Measurements from ENCODE around the gene STRAP.
"Not testable (repeated sequence)": the region's sequence is repeated elsewhere in the genome, so short reads cannot be mapped to it uniquely, and the experiment has no call there.

The STRAP gene

DNA sequence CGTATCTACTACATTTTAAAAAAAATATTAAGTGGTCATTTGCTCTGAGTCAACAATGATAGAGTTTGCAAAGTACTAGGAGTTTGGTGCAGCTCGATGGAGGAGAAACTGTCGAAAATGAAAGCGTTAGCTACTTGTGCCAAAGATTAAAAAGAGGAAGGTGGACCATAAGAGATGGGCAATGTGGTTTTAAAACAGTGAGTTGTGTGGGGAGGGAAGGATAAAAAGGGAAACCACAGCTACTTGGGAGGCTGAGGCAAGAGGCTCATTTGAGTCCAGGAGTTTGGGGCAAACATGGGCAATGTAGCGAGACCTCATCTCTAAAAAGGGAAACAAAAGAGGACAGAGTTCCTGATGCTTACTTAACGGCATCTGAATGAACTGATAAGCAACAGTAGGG is 18.2 kb upstream of the STRAP start:
- TF ChIP-seq, protein P1, sequence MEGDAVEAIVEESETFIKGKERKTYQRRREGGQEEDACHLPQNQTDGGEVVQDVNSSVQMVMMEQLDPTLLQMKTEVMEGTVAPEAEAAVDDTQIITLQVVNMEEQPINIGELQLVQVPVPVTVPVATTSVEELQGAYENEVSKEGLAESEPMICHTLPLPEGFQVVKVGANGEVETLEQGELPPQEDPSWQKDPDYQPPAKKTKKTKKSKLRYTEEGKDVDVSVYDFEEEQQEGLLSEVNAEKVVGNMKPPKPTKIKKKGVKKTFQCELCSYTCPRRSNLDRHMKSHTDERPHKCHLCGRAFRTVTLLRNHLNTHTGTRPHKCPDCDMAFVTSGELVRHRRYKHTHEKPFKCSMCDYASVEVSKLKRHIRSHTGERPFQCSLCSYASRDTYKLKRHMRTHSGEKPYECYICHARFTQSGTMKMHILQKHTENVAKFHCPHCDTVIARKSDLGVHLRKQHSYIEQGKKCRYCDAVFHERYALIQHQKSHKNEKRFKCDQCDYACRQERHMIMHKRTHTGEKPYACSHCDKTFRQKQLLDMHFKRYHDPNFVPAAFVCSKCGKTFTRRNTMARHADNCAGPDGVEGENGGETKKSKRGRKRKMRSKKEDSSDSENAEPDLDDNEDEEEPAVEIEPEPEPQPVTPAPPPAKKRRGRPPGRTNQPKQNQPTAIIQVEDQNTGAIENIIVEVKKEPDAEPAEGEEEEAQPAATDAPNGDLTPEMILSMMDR (IDR thresholded peaks at IDR 0.05; ENCODE audit: control insufficient read depth, extremely low read depth, insufficient read depth), result no peak
- no peak for DNase-seq (ENCODE audit: low read depth)

DNA sequence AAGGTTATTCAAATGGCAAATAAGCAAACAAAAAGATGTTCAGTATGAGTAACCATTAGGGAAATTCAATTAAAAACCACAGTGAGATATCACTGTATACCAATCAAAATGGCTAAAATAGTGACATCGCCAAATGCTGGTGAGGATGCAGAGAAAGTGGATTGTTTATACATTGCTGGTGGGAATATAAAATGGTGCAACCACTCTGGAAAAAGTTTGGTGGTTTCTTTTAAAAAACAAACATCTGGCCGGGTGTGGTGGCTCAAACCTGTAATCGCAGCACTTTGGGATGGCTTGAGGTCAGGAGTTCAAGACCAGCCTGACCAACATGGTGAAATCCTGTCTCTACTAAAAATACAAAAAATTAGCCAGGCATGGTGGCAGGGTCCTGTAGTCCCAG is 14.0 kb upstream of the STRAP start:
- TF ChIP-seq, protein P1 (IDR thresholded peaks at IDR 0.05; ENCODE audit: control insufficient read depth, extremely low read depth, insufficient read depth), result no peak
- no peak for DNase-seq (ENCODE audit: low read depth)
- H3K4me3 ChIP-seq (ENCODE audit: low read depth, low read length), result no peak overlapping the region

More for the DNA sequence above, 18.2 kb upstream of the STRAP start:
- no peak overlapping the region for H3K4me3 ChIP-seq (ENCODE audit: low read depth, low read length)

DNA sequence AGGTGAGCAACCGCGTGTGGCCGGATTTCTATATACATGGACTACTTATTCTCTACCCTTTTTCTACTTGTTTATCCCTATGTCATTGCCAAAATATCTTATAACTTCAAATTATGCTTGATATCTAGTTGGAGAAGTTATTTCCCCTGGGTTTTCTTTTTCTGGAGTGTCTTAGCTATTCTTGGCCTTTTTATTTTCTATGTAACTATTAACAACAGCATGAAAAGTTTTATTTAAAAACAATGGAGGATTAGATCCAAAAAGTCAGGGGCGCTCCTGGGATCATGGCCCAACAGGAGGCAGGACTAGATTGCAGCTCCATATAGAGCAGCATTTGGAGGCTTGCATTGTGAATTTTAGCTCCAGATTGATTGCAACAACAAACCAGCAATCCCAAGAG is 8.6 kb upstream of the STRAP start:
- TF ChIP-seq, protein P1 (IDR thresholded peaks at IDR 0.05; ENCODE audit: control insufficient read depth, extremely low read depth, insufficient read depth), result no peak
- DNase-seq (ENCODE audit: low read depth), result no peak
- no peak overlapping the region for H3K4me3 ChIP-seq (ENCODE audit: low read depth, low read length)

DNA sequence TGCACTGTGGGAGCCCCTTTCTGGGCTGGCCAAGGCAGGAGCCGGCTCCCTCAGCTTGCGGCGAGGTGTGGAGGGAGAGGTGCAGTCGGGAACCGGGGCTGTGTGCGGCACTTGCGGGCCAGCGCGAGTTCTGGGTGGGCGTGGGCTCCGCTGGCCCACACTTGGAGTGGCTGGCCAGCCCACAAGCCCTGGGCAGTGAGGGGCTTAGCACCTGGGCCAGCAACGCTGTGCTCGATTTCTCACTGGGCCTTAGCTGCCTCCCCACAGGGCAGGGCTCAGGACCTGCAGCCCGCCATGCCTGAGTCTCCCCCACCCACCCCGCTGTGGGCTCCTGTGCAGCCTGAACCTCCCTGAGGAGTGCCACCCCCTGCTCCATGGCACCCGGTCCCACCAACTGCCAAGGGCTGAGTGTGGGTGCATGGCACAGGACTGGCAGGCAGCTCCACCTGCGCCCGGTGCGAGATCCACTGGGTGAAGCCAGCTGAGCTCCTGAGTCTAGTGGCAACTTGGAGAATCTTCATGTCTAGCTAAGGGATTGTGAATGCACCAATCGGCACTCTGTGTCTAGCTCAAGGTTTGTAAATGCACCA is 7.5 kb upstream of the STRAP start:
- not testable (repeated sequence) for H3K4me3 ChIP-seq (ENCODE audit: low read depth, low read length); DNase-seq (ENCODE audit: low read depth)

DNA sequence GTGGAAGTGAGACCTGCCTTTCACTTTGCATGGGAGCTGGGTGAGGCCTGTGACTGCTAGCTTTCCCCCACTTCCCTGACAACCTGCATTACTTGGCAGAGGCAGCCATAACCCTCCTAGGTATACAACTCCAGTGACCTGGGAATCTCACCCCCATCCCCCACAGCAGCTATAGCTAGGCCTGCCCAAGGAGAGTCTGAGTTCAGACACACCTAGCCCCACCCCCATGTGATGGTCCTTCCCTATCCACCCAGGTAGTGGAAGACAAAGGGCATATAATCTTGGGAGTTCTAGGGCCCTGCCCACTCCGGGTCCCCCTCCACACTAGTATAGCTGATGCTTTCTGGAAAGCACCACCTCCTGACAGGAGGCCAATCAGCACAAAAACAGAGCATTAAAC is 6.3 kb upstream of the STRAP start:
- TF ChIP-seq, protein P1 (IDR thresholded peaks at IDR 0.05; ENCODE audit: control insufficient read depth, extremely low read depth, insufficient read depth), result no peak
- DNase-seq (ENCODE audit: low read depth), result no peak

DNA sequence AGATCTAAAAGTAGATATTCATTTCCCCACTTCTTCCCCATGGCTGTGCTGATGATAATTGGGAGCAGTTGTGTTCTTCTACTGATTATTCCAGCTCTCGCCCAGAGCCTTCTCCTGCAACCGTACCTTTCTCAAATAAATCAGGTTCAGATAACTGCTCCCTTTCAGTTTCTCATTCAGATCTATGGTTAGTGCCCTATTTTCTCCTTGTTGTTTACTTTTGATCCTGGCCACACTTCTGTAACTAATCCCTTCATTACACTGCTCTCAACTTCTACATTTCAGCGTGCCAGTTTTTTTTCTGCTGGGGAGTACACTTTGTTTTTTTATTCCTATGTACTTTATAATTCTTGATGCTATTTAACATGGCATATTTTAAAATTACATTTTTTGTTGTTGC is 2.8 kb upstream of the STRAP start:
- TF ChIP-seq, protein P1 (IDR thresholded peaks at IDR 0.05; ENCODE audit: control insufficient read depth, extremely low read depth, insufficient read depth), result no peak
- H3K4me3 ChIP-seq (ENCODE audit: low read depth, low read length), result no peak overlapping the region
- no peak for DNase-seq (ENCODE audit: low read depth)

More for the DNA sequence above, 6.3 kb upstream of the STRAP start:
- no peak overlapping the region for H3K4me3 ChIP-seq (ENCODE audit: low read depth, low read length)

DNA sequence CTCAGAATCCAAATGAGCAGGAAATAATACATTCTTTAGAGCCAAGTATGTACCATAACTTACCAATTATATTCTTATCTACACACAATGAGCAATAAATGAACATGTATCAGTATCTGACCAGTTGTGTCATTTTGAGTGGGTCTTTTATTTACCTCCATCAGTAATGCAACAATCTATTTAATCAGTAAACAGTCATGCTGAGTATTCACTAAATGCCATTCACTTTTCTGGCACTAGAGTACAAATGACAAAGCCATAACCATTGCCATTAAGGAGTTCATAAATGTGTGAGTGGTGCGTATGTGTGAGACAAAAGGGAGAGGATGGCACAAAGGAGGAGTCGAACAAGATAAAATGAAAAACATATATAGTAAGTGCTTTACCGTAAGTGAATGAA is 1.5 kb upstream of the STRAP start:
- DNase-seq (ENCODE audit: low read depth), result no peak
- no peak overlapping the region for H3K4me3 ChIP-seq (ENCODE audit: low read depth, low read length)
- TF ChIP-seq, protein P1 (IDR thresholded peaks at IDR 0.05; ENCODE audit: control insufficient read depth, extremely low read depth, insufficient read depth), result no peak
